HL-60 (cell line): ENCODE results near the gene TERB1.

ENCODE experiments used
- GABPA ChIP-seq: IDR thresholded peaks from 2 replicates; pipeline ENCODE4 v1.6.1; 2012; ENCODE audit warnings: low read depth
- SPI1 ChIP-seq: IDR thresholded peaks from 2 replicates; pipeline ENCODE4 v1.6.1; 2012; ENCODE audit warnings: low read depth, mild to moderate bottlenecking, borderline replicate concordance
- TF ChIP-seq, protein P1 (sequence below): IDR thresholded peaks from one replicate; pipeline ENCODE4 v1.5.1; 2011; ENCODE audit warnings: low read length, control low read depth, inconsistent platforms; ENCODE audit not compliant: insufficient read depth
- TF ChIP-seq, protein P2 (sequence below): IDR thresholded peaks from 2 replicates; pipeline ENCODE4 v1.6.1; 2012; ENCODE audit warnings: low read depth; ENCODE audit not compliant: insufficient replicate concordance

DNA sequence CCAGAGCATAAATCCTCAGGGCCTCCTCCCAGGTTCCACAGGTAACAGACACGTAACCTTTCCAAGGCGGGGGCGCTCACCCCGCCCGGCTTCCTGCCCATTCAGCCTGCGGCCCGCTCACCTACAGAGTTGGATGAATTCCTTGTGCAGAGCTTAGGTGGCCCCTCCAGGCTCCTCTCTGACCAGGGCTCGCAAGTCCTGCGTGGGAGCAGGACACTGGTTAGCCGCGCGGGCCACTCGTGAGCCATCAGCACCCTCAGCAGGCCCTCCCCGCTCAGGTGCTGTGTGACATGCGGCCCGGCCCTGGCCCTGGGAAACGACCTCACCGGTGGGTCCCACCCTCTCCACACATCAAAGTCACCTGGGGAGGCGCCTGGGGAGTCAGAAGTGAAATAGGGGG is 528 bp downstream of the TERB1 start:
- TF ChIP-seq, protein P1, sequence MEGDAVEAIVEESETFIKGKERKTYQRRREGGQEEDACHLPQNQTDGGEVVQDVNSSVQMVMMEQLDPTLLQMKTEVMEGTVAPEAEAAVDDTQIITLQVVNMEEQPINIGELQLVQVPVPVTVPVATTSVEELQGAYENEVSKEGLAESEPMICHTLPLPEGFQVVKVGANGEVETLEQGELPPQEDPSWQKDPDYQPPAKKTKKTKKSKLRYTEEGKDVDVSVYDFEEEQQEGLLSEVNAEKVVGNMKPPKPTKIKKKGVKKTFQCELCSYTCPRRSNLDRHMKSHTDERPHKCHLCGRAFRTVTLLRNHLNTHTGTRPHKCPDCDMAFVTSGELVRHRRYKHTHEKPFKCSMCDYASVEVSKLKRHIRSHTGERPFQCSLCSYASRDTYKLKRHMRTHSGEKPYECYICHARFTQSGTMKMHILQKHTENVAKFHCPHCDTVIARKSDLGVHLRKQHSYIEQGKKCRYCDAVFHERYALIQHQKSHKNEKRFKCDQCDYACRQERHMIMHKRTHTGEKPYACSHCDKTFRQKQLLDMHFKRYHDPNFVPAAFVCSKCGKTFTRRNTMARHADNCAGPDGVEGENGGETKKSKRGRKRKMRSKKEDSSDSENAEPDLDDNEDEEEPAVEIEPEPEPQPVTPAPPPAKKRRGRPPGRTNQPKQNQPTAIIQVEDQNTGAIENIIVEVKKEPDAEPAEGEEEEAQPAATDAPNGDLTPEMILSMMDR = no peak
- TF ChIP-seq, protein P2, sequence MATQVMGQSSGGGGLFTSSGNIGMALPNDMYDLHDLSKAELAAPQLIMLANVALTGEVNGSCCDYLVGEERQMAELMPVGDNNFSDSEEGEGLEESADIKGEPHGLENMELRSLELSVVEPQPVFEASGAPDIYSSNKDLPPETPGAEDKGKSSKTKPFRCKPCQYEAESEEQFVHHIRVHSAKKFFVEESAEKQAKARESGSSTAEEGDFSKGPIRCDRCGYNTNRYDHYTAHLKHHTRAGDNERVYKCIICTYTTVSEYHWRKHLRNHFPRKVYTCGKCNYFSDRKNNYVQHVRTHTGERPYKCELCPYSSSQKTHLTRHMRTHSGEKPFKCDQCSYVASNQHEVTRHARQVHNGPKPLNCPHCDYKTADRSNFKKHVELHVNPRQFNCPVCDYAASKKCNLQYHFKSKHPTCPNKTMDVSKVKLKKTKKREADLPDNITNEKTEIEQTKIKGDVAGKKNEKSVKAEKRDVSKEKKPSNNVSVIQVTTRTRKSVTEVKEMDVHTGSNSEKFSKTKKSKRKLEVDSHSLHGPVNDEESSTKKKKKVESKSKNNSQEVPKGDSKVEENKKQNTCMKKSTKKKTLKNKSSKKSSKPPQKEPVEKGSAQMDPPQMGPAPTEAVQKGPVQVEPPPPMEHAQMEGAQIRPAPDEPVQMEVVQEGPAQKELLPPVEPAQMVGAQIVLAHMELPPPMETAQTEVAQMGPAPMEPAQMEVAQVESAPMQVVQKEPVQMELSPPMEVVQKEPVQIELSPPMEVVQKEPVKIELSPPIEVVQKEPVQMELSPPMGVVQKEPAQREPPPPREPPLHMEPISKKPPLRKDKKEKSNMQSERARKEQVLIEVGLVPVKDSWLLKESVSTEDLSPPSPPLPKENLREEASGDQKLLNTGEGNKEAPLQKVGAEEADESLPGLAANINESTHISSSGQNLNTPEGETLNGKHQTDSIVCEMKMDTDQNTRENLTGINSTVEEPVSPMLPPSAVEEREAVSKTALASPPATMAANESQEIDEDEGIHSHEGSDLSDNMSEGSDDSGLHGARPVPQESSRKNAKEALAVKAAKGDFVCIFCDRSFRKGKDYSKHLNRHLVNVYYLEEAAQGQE = no peak
- TF ChIP-seq SPI1 (no peak), GABPA (no peak)
